GM13976 (cell line): ENCODE results near the gene PPP1R13B.

ENCODE experiments used
- DNase-seq: peaks from one replicate; pipeline ENCODE4 v3.0.0; 2012; ENCODE audit warnings: low spot score
- in situ Hi-C: fragments of 300-500 bp; cut with MboI; formaldehyde crosslinking; loops from one replicate; pipeline ENCODE4 v1.12.0; 2022; ENCODE audit warnings: low sequenced_read_pairs, mixed read lengths, inconsistent platforms; ENCODE audit not compliant: unreplicated experiment
- TF ChIP-seq, protein P1 (sequence below): IDR thresholded peaks from 2 replicates; pipeline ENCODE4 v1.5.1; 2012; ENCODE audit warnings: borderline replicate concordance, mild to moderate bottlenecking; ENCODE audit not compliant: insufficient read depth; ENCODE audit errors: extremely low read depth, missing control alignments, control extremely low read depth

The PPP1R13B gene

DNA sequence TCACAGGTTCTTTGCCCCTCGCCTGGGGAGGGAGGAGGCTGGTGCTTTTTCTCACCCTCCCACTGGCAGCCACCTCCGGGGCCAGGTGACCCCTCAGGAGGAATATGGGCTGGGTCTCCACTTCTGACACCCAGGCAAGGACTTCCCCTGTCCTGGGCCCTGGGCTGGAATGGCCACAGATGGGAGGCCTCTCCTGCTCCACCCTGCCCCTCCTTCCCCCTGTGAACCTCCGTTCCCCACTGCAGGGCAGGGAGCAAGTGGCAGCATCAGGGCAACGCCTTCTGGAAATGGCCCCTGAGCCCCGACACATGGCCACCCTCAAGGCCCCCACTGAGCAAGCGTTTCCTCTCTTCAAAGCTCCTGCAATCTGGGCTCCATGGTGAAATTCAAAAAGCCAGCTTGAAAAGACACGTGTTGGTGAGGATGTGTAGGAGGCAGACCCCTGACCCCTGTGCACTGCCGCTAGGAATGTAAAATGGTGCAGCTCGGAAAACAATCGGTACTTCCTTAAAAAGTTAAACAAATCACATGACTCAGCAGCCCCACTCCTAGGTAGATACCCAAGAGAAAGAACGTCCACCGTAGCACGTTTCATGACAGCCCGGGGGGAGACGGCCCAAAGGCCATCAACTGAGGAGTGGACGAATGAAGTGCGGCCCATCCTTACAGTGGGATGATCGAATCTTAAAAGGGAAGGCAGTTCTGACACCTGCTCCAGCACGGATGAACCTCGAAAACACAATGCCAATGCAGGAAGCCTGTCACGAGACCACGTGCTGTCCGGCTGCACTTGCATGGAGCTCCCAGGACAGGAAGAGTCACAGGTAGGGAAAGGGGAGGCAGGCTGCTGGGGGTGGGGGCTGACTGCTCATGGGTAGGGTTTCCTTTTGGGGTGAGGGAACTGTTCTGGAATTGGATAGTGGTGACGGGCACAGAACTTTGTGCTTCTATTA lies 143.7 kb downstream of the PPP1R13B start:
- TF ChIP-seq, protein P1, sequence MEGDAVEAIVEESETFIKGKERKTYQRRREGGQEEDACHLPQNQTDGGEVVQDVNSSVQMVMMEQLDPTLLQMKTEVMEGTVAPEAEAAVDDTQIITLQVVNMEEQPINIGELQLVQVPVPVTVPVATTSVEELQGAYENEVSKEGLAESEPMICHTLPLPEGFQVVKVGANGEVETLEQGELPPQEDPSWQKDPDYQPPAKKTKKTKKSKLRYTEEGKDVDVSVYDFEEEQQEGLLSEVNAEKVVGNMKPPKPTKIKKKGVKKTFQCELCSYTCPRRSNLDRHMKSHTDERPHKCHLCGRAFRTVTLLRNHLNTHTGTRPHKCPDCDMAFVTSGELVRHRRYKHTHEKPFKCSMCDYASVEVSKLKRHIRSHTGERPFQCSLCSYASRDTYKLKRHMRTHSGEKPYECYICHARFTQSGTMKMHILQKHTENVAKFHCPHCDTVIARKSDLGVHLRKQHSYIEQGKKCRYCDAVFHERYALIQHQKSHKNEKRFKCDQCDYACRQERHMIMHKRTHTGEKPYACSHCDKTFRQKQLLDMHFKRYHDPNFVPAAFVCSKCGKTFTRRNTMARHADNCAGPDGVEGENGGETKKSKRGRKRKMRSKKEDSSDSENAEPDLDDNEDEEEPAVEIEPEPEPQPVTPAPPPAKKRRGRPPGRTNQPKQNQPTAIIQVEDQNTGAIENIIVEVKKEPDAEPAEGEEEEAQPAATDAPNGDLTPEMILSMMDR = no peak
- in situ Hi-C loops = no loop called here
- DNase-seq = no peak

DNA sequence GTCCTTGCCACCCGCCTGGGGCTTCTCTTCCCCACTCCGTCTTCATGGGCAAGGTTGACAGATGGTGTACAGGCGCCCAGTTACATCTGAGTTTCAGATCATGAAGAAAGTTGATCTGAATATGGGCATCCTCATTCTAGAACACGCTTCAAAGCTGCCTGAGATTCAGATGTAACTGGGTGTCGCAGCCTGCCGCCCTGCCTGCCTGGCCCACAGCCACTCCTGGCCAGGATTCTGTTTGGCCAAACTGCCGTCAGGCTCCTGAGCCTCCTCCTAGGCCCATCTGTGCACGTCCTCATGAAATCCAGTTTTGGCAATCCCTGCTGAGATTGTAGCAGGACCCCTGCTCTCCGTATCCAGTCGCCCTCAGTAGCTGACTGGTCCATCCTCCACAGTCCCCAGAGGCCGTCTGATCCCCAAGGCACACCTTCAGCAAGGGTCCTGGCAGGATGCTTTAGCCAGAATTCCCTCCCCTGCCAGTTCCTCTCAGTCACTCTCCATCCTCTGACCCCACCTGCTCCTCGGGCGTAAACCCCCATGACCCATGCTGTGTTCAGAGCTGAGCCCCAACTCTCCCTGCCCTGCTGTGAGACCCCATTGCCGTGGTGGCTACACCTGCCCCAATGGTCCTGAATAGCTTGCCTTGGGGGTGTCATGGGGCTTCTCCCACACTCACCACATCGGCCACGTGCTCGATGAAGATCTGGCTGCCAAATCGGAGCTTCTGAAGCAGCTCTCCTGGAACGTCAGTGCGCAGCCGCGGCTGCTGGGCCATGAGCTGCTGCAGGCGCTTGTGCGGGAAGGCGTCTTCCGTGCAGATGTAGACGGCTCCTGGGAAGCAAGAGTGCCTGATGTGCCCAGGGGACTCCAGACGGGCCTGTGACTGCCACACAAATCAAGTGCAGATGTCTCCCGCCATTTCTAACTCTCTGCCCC lies 144.6 kb downstream of the PPP1R13B start:
- TF ChIP-seq, protein P1 = no peak
- in situ Hi-C loops = no loop called here
- no peak for DNase-seq

DNA sequence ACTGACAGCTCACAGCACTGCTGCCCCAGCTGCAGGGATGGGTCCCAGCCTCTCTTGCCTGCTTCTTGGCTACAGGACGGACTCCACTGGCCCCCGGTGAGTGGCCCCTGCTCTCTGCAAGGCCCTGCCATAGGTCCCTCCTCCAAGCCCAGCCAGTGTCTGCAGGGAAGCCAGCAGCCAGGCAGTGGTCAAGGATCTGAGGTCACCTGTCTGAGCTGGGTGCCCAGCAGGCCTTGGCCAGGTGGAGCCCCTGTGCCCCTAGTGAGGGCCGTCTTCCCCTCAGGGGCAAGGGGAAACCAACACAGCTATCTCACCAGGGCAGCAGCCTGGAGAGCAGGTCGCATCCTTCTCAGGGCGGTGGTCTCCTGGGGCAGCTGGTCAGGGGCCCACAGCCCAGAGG lies 145.3 kb downstream of the PPP1R13B start:
- DNase-seq = no peak
- TF ChIP-seq, protein P1 = no peak
- in situ Hi-C loops = no loop called here

DNA sequence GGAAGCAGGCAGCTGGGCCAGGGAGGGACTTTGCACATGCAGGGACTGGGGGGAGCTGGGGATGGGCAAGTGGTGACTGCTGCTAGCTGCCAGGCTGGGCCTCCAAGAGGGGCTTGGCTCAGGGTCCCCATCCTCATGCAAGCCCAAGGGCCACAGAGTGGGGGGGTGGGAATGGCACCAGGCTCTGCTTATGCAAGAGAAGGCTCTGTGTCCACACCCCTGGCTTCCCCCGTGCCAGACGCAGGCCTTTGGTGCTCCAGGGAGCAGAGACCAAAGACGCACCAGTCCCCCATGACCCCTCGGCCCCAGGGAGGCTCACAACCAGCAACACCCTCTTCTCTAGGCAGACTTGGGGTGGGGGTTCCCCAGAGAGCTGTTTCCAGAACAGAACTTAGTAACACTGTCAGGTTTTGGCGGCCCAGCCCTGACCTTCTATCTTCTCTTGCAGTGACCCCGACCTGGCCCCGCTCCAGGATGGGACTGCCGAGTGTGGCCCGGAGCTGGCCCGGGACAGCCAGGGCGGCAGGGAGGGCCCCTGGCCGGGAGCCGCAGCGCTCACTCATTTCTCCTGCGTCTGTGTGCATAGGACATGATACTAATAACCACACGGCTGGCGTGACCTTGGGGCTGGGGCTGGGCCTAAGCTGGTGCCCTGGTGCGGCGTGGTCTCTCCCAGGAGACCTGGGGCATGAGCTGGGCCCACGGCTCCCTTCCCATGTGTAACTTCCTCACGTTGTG lies 146.5 kb downstream of the PPP1R13B start:
- TF ChIP-seq, protein P1 = no peak
- no peak for DNase-seq
- in situ Hi-C loops = no loop called here

DNA sequence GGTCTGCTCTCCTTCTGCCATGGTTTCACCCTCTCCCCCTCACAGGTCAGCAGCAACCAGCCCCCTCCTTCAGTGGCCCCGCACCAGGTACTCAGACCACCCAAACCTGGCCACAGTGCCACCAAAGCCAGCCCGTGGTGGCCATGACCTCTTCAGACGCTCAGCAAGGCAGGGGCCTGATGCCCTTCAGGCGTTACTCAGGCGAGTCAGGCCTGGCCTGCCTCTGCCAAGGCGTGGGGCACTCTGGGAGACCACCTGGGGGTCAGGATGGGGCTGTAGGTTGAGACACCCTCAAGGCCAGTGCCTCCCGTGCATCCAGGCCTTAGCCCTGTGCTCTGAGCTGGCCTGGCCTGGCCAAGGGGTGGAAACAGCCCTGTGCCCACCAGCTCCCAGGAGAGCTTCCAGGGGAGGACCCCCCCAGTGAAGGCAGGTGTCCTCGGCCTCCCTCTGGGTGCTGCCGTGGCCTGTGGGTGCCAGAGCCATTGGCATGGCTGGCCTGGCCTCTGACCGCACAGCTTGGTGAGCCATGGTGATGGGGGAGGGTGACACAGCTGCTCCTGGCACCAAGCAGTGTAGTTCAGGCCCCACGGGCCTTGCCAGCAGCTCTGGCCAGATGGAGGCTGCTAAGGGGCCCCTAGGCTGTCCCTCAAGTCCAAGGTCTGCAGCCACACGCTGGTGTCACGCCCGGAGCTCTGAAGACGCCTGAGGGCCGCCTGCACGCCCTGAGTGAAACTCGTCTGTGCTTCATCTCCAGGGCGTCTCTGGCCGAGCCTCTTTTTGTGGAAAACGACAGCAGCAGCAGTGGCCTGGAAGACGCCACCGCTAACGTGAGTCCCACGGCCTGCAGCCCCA lies 147.2 kb downstream of the PPP1R13B start:
- TF ChIP-seq, protein P1 = no peak
- DNase-seq = no peak
- in situ Hi-C loops = no loop called here
